Measurements from ENCODE around the gene OGT.

DNA sequence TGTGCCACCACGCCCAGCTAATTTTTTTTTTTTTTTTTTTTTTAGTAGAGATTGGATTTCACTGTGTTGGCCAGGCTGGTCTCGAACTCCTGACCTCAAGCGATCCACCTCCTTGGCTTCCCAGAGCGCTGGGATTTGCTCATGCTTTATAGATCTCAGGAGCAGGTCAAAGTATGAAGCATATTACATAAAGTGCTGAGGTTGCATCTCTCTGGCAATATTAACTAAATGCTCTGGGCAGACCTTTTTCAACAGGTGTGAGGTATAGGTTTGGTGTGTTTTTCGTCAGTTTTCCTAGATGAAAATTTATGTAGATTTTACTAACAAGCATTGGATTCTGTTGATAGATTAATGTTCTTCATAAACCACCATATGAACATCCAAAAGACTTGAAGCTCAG is 26.0 kb downstream of the OGT start:
- TF ChIP-seq, protein P1, sequence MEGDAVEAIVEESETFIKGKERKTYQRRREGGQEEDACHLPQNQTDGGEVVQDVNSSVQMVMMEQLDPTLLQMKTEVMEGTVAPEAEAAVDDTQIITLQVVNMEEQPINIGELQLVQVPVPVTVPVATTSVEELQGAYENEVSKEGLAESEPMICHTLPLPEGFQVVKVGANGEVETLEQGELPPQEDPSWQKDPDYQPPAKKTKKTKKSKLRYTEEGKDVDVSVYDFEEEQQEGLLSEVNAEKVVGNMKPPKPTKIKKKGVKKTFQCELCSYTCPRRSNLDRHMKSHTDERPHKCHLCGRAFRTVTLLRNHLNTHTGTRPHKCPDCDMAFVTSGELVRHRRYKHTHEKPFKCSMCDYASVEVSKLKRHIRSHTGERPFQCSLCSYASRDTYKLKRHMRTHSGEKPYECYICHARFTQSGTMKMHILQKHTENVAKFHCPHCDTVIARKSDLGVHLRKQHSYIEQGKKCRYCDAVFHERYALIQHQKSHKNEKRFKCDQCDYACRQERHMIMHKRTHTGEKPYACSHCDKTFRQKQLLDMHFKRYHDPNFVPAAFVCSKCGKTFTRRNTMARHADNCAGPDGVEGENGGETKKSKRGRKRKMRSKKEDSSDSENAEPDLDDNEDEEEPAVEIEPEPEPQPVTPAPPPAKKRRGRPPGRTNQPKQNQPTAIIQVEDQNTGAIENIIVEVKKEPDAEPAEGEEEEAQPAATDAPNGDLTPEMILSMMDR (IDR thresholded peaks at IDR 0.05): no peak
- no peak for TF ChIP-seq ZFX (IDR thresholded peaks at IDR 0.05; ENCODE audit: borderline replicate concordance)
